Choroid plexus epithelial cell (primary cell): ENCODE data around the gene BRD1.

Source experiments
- DNase-seq: peaks from one replicate; pipeline ENCODE4 v3.0.0-alpha.2; 2010; ENCODE audit warnings: low read depth
- H3K4me3 ChIP-seq: 2 replicates; pipeline ENCODE4 v1.5.1; 2011; ENCODE audit warnings: low read depth, mild to moderate bottlenecking, control low read depth, low read length, moderate library complexity
- TF ChIP-seq, protein P1 (sequence below): conservative IDR thresholded peaks from 2 replicates; pipeline ENCODE4 v1.5.1; 2011; ENCODE audit warnings: low read depth, mild to moderate bottlenecking, control low read depth, inconsistent platforms, low read length, moderate library complexity

Gene BRD1

DNA sequence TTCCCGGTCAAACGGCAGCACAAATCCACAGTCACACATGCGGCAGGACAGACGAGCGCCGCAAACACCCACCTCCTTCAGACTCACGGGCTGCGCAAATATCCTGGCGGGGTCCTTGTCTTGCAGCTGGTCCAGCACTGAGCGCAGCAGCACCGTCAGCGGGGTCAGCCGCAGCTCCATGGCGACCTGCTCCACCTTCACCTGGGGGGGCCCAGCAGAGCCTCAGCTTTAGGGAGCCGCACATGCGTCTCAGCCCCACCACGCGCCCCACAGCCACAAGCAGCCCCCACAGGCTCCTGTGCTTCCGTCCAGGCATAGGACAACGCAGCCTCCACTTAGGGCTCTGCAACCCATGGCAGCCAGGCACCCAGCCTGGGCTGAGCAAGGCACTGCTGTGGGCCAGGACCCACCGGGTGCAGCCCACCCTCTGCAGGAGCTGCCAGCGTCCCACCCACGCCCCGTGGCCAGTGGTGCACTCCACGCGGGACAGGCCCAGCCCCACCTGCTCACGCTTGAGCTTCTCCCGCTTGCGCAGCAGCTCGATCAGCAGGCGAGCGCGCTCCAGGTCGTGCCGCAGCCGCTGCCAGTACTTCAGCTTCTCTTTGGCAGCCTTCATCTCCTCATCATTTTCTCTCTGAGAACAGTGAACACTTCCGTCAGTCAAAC, 29.1 kb downstream of the BRD1 start:
- no peak for DNase-seq
- TF ChIP-seq, protein P1, sequence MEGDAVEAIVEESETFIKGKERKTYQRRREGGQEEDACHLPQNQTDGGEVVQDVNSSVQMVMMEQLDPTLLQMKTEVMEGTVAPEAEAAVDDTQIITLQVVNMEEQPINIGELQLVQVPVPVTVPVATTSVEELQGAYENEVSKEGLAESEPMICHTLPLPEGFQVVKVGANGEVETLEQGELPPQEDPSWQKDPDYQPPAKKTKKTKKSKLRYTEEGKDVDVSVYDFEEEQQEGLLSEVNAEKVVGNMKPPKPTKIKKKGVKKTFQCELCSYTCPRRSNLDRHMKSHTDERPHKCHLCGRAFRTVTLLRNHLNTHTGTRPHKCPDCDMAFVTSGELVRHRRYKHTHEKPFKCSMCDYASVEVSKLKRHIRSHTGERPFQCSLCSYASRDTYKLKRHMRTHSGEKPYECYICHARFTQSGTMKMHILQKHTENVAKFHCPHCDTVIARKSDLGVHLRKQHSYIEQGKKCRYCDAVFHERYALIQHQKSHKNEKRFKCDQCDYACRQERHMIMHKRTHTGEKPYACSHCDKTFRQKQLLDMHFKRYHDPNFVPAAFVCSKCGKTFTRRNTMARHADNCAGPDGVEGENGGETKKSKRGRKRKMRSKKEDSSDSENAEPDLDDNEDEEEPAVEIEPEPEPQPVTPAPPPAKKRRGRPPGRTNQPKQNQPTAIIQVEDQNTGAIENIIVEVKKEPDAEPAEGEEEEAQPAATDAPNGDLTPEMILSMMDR = no peak
- no peak overlapping the region for H3K4me3 ChIP-seq

DNA sequence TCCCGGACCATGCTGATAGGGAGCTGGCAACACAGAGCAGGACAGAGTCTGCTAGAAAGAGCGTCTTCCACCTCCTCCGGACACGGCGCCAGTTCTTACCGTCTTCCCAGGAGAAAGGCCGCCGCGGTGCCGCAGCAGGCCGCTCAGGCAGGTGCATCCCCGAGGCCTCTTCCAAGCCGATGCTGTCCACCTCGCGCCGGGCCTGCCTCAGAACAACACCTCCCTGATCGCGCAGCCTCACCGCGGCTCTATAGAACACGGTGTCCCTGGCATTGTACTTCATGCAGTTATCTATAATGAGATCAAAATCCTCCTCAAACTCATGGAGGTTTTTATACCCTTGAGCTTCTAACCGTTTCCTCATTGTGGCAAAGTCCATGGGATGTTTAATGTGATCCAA, 30.0 kb downstream of the BRD1 start:
- TF ChIP-seq, protein P1 = no peak
- H3K4me3 ChIP-seq = no peak overlapping the region
- no peak for DNase-seq

DNA sequence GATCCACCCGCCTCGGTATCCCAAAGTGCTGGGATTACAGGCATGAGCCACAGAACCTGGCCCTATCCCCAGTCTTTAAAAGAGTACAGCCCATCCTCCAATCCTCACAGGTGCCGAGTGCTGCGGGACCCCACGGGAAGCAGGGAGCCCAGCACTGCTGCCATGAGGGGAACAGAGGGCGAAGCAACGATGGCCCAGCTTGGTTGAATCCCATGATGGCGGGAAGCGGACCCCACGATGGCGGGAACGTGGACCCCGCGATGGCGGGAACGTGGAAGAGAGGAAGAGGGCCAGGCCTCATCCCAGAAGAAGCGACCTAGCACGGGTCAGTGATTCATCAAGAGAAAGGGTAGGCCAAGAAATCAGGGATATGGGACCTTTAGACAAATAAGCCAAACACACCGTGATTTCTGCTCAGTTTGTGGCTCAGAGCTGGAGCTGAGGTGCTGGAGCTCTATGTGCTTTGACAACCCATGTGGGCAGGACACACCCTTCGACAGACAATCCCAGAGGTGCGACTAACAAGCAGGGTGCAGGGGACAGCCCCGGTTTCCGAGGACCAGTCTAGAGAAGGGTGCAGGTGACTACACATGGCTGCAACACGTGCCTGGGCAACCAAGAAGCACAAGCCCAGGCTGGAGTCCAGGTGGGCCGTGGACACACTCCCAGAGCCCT, 30.9 kb downstream of the BRD1 start:
- H3K4me3 ChIP-seq = no peak overlapping the region
- TF ChIP-seq, protein P1 = no peak
- DNase-seq = no peak

DNA sequence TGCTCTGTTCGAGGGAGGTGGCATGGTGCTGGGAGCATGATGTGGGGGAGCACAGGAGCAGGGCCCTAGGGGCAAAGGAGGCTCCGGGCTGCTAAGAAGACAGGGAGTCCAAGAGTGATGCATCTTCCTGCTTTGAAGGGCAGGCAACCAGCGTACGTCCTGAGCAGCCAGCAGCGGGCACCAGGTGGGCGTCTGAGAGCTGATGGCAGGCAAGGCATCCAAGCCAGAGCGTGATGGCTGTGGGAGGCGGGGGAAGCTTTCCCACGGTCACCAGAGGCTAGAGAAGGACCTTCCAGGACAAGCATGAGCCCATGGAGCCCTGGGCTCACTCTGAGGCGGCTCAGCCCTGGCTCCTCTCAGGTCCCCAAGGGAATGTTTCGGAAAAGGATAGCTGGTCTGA, 32.2 kb downstream of the BRD1 start:
- H3K4me3 ChIP-seq = no peak overlapping the region
- TF ChIP-seq, protein P1 = no peak
- DNase-seq = no peak

DNA sequence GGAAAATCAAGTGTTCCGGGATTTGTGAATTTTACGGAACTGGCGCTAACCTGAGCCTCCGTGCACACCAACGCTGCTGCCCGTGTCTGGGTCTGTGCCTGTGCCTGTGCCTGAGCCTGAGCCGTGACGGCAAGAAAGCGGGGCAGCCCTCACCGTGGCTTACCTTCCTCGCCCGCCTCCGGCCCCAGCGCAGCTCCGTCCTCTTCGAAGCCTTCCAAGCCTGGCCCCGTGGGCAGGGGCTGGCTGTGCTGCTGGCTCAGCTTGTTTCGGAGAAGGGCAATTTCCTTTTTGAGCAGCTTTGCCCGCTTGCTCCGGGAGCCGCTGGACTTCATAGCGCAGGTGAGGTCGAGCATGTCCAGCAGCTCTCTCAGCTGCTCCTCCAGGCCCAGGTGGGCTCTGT, 33.8 kb downstream of the BRD1 start:
- TF ChIP-seq, protein P1 = no peak
- H3K4me3 ChIP-seq = no peak overlapping the region
- DNase-seq = no peak

DNA sequence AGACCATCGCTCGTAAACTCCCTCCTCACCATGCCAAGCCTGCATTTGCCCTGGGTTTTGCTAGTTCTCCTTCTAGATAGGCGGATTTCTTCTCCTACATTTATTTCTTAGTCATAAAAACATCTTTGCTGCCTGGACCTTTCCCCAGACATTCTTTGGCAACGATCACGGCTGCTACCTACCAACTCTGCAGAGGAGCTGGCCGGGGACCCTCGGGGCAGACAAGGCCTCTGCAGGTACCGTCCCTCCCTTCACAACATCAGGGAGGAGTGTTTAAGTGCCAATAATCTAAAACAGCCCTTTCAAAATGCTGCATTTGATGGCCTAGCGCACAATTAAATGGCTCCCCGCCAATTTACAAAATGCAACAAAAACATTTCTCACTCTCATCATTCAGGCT, 34.4 kb downstream of the BRD1 start:
- H3K4me3 ChIP-seq = no peak overlapping the region
- DNase-seq = no peak
- TF ChIP-seq, protein P1 = no peak

DNA sequence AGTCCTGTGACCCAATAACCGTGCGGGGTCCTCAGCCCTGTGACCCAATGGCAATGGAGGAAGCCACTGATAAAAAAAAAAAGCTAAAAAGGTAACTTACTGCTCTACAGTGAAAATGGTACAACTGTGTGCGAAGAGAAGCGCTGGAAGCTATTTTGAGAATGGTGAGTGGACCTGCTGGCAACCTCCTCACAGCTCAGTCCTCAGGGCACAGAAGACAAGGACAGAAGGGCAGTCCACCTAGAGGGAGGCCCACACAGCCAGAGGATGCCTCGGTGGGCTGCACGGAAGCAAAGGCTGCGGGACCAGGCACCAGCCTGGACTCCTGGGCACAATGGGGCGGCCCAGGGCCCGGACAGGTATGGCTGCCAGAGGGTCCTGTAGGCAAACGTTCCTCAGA, 35.6 kb downstream of the BRD1 start:
- no peak overlapping the region for H3K4me3 ChIP-seq
- DNase-seq = no peak
- TF ChIP-seq, protein P1 = no peak
